OCI-LY1 (cell line): ENCODE data around the gene FNTB.

Source experiments
- CTCF ChIP-seq: fragments of 200-600 bp; sonication (generic), shearing (Covaris generic); IDR thresholded peaks from 2 replicates; pipeline ENCODE4 v1.5.1; 2017; ENCODE audit warnings: mild to moderate bottlenecking, antibody characterized with exemption, low read length, moderate library complexity, mixed read lengths
- EZH2 ChIP-seq: fragments of 200-600 bp; sonication (generic), shearing (Covaris generic); IDR thresholded peaks from 2 replicates; pipeline ENCODE4 v1.8.0; 2017; ENCODE audit warnings: borderline replicate concordance, mixed run types, mild to moderate bottlenecking, antibody characterized with exemption, low read length, moderate library complexity, mixed read lengths

- no peak for TF ChIP-seq CTCF
- no peak for TF ChIP-seq EZH2
Measured at GRCh38 chr14:65079201-65079600, 92.5 kb downstream of the FNTB start.
